SK-N-SH (cell line): ENCODE results near the gene NLGN3. TPM values are rescaled to one million over a fixed set of nuclear protein-coding genes. Genes with fewer than 3 reads are reported as not detected.

Experiments used
- CTCF ChIA-PET: fragments of 300-600, 350-600 bp; formaldehyde crosslinking; extraction: SDS; loops from one replicate; lab custom pipeline; 2021; lab: Yijun Ruan, JAX
- POLR2A ChIA-PET: fragments of 350-600 bp; sonication (Branson Sonifier 250); formaldehyde crosslinking; extraction: SDS; loops from one replicate; lab custom pipeline; 2020; ENCODE audit warnings: antibody characterized with exemption, inconsistent platforms; lab: Yijun Ruan, JAX
- DNase-seq: peaks from one replicate; pipeline ENCODE4 v3.0.0; 2012
- H2AFZ ChIP-seq: fragments of 200-600 bp; sonication (generic); 2 replicates; pipeline ENCODE4 v1.8.1; 2016; ENCODE audit warnings: antibody characterized with exemption, mild to moderate bottlenecking, low read depth
- H3F3A ChIP-seq: fragments of 200-600 bp; sonication (generic); replicated peaks from 2 replicates; pipeline ENCODE3; 2016; ENCODE audit warnings: antibody characterized with exemption, mild to moderate bottlenecking; ENCODE audit not compliant: insufficient read depth
- H3K27ac ChIP-seq, 2 experiments: fragments of 200-500 bp in 1 of 2; fragments of 200-600 bp in 1 of 2; sonication (Bioruptor generic) in 1 of 2; sonication (generic), shearing (Covaris generic) in 1 of 2; 2 replicates each; pipeline versions ENCODE4 v1.5.1 to v1.6.1; 2014 to 2016; ENCODE audit warnings: low read depth in 2 of 2, inconsistent platforms in 1 of 2, low read length in 1 of 2, mild to moderate bottlenecking in 1 of 2, mixed read lengths in 1 of 2
- H3K27me3 ChIP-seq: fragments of 200-600 bp; sonication (generic), shearing (Covaris generic); 2 replicates; pipeline ENCODE4 v1.6.1; 2016; ENCODE audit warnings: mixed run types; ENCODE audit not compliant: insufficient read depth
- H3K36me3 ChIP-seq, 2 experiments: fragments of 200-500 bp in 1 of 2; fragments of 200-600 bp in 1 of 2; sonication (Bioruptor generic) in 1 of 2; sonication (generic) in 1 of 2; replicated peaks in 1 of 2; 2 replicates each; pipeline versions ENCODE3 to v1.5.1; 2014 to 2016; ENCODE audit warnings: low read length in 1 of 2, mild to moderate bottlenecking in 1 of 2; ENCODE audit not compliant: insufficient read depth in 2 of 2, control insufficient read depth in 1 of 2
- H3K4me1 ChIP-seq, 2 experiments: fragments of 200-500 bp in 1 of 2; fragments of 200-600 bp in 1 of 2; sonication (Bioruptor generic) in 1 of 2; sonication (generic), shearing (Covaris generic) in 1 of 2; 2 replicates each; pipeline versions ENCODE4 v1.5.1 to v1.6.1; 2014 to 2016; ENCODE audit warnings: low read depth in 1 of 2, low read length in 1 of 2, mixed run types in 1 of 2; ENCODE audit not compliant: insufficient read depth in 2 of 2, control insufficient read depth in 1 of 2
- H3K4me2 ChIP-seq: fragments of 200-600 bp; sonication (generic), shearing (Covaris generic); 2 replicates; pipeline ENCODE4 v1.6.1; 2017; ENCODE audit warnings: mixed run types
- H3K4me3 ChIP-seq, 2 experiments: fragments of 200-500 bp in 1 of 2; fragments of 200-600 bp in 1 of 2; sonication (Bioruptor generic) in 1 of 2; sonication (generic), shearing (Covaris generic) in 1 of 2; 2 replicates each; pipeline versions ENCODE4 v1.5.1 to v1.8.1; 2014 to 2016; ENCODE audit warnings: low read depth in 2 of 2, inconsistent platforms in 1 of 2, low read length in 1 of 2, mild to moderate bottlenecking in 1 of 2, mixed read lengths in 1 of 2, moderate library complexity in 1 of 2
- H3K79me2 ChIP-seq: fragments of 200-600 bp; sonication (generic); 2 replicates; pipeline ENCODE4 v1.8.1; 2017; ENCODE audit warnings: mild to moderate bottlenecking; ENCODE audit not compliant: insufficient read depth
- H3K9ac ChIP-seq: fragments of 200-600 bp; sonication (generic); 2 replicates; pipeline ENCODE4 v1.6.1; 2017; ENCODE audit warnings: mixed run types
- H3K9me2 ChIP-seq: fragments of 200-600 bp; sonication (generic); 2 replicates; pipeline ENCODE4 v1.6.1; 2017; ENCODE audit warnings: mixed run types
- H3K9me3 ChIP-seq: fragments of 200-600 bp; sonication (generic); 2 replicates; pipeline ENCODE4 v1.6.1; 2017; ENCODE audit warnings: mixed run types, mild to moderate bottlenecking, moderate library complexity
- H4K20me1 ChIP-seq: fragments of 200-600 bp; sonication (generic); 2 replicates; pipeline ENCODE4 v1.6.1; 2017; ENCODE audit warnings: mild to moderate bottlenecking, mixed run types; ENCODE audit not compliant: insufficient read depth
- CHD2 ChIP-seq: fragments of 150-350 bp; IDR thresholded peaks from 2 replicates; pipeline ENCODE4 v1.6.1; 2018; ENCODE audit warnings: low read length; ENCODE audit not compliant: partially characterized antibody
- ELF1 ChIP-seq: IDR thresholded peaks from 2 replicates; pipeline ENCODE4 v1.4.0; 2012
- EP300 ChIP-seq, 2 experiments: IDR thresholded peaks; 2 replicates each; pipeline versions ENCODE4 v1.4.0 to v1.6.1; 2012; ENCODE audit warnings: borderline replicate concordance in 1 of 2, low read depth in 1 of 2, low read length in 1 of 2
- EZH2phosphoT487 ChIP-seq: fragments of 200-600 bp; sonication (generic); IDR thresholded peaks from 2 replicates; pipeline ENCODE4 v1.6.1; 2017; ENCODE audit warnings: low read depth, mixed run types, mild to moderate bottlenecking, antibody characterized with exemption, moderate library complexity, borderline replicate concordance
- FOXJ3 ChIP-seq: sonication (generic); formaldehyde crosslinking; IDR thresholded peaks from 2 replicates; pipeline ENCODE4 v1.5.1; 2020; ENCODE audit warnings: mild to moderate bottlenecking, missing genetic modification reagents
- MXI1 ChIP-seq: IDR thresholded peaks from 2 replicates; pipeline ENCODE4 v1.6.1; 2012; ENCODE audit warnings: mild to moderate bottlenecking, low read depth, low read length, improper control_type of control experiment
- NFIC ChIP-seq: IDR thresholded peaks from 2 replicates; pipeline ENCODE4 v1.4.0; 2012; ENCODE audit warnings: borderline replicate concordance
- POLR2AphosphoS5 ChIP-seq: IDR thresholded peaks from 2 replicates; pipeline ENCODE4 v1.6.1; 2012; ENCODE audit warnings: low read depth, low read length
- RAD21 ChIP-seq: IDR thresholded peaks from 2 replicates; pipeline ENCODE4 v1.6.1; 2012; ENCODE audit warnings: mild to moderate bottlenecking, low read length
- RFX5 ChIP-seq: IDR thresholded peaks from 2 replicates; pipeline ENCODE4 v1.6.1; 2012; ENCODE audit warnings: mild to moderate bottlenecking, improper control_type of control experiment, low read length
- RXRA ChIP-seq: IDR thresholded peaks from 2 replicates; pipeline ENCODE4 v1.4.0; 2012; ENCODE audit warnings: low read depth, mild to moderate bottlenecking, borderline replicate concordance
- SMC3 ChIP-seq: IDR thresholded peaks from 2 replicates; pipeline ENCODE4 v1.6.1; 2012; ENCODE audit warnings: low read depth, low read length, improper control_type of control experiment
- TAF1 ChIP-seq: IDR thresholded peaks from 2 replicates; pipeline ENCODE4 v1.6.1; 2012; ENCODE audit warnings: low read depth, mild to moderate bottlenecking, low read length, moderate library complexity, borderline replicate concordance
- TCF12 ChIP-seq: IDR thresholded peaks from 2 replicates; pipeline ENCODE4 v1.4.0; 2012
- TEAD4 ChIP-seq: IDR thresholded peaks from 2 replicates; pipeline ENCODE4 v1.4.0; 2012; ENCODE audit warnings: mild to moderate bottlenecking, borderline replicate concordance; ENCODE audit not compliant: insufficient read depth
- YY1 ChIP-seq: IDR thresholded peaks from 2 replicates; pipeline ENCODE4 v1.4.0; 2012; ENCODE audit warnings: low read depth, mild to moderate bottlenecking
- WGBS: methylation state at CpG from one replicate; pipeline ENCODE4 v1.1.6; 2017; ENCODE audit warnings: low lambda C conversion rate; 5-methylcytosine and 5-hydroxymethylcytosine counted together
- polyA plus RNA-seq, 3 experiments: library from polyadenylated mRNA; depleted of rRNA; stranded (reverse); fragments of >200 nt; gene quantifications; 2 replicates each; pipeline ENCODE4 v1.2.3, GENCODE V29; 2012
- TF ChIP-seq, protein P1 (sequence below): IDR thresholded peaks from 2 replicates; pipeline ENCODE4 v1.4.0; 2012; ENCODE audit warnings: low read depth, borderline replicate concordance
- TF ChIP-seq, protein P2 (sequence below): fragments of 150-350 bp; IDR thresholded peaks from 2 replicates; pipeline ENCODE4 v1.6.1; 2017; ENCODE audit warnings: antibody characterized with exemption, low read length, low read depth, borderline replicate concordance
- TF ChIP-seq, protein P3 (sequence below): fragments of 150-350 bp; IDR thresholded peaks from 2 replicates; pipeline ENCODE4 v1.6.1; 2016; ENCODE audit warnings: mild to moderate bottlenecking, low read depth, low read length
- TF ChIP-seq, protein P4 (sequence below): IDR thresholded peaks from 2 replicates; pipeline ENCODE4 v1.4.0; 2012; ENCODE audit warnings: low read depth

Gene NLGN3
- polyA plus RNA-seq, 1 of the 3 experiments (the other 2 are of a cell fraction), result 5.3 TPM

DNA sequence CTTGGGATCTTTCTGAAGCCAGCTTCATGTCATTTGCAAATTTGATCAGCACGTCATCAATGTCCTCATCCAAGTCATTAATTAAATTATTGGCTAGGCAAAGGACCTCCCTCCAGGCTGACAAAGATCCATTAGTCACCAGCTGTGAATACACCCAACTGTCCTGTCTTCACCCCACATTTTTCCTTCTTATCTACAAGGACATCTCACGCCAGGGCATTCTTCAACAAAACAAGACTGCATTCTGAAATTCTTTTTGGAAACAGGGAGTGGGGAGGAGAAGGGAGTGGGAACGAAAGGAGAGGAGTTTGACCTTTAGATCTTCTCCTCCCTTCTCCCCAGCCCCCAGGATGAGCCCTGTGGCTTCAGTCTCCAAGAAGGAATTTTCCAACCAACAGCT is 32.7 kb downstream of the NLGN3 start:
- H3K4me2 ChIP-seq, result no peak overlapping the region
- peaks cover 0 to 3% of the 10 kb centered on the region in 2 experiments; a peak in 1 of 4 replicates for H3K4me1 ChIP-seq
- H3K79me2 ChIP-seq, result no peaks in the 10 kb centered on the region
- CTCF ChIA-PET, result interaction anchor here (1.8 to 4.1 kb wide), 4 partner anchors 46 to 403 kb away, joined by 4 to 17 read pairs (median 6); no protein-coding TSS in a partner anchor
- no peak overlapping the region for H3K4me3 ChIP-seq
- no peaks in the 10 kb centered on the region for H3K9me2 ChIP-seq
- H2AFZ ChIP-seq, result no peak overlapping the region
- TF ChIP-seq TCF12 (no peak), RXRA (no peak), NFIC (no peak), EZH2phosphoT487 (no peak), MXI1 (no peak), POLR2AphosphoS5 (no peak), EP300 (IDR thresholded peaks at IDR 0.05; ENCODE audit: borderline replicate concordance in 1 of 2, low read depth in 1 of 2, low read length in 1 of 2) (no peak), TEAD4 (no peak), CHD2 (no peak), SMC3 (no peak), RAD21 (no peak), YY1 (no peak)
- TF ChIP-seq, protein P1, sequence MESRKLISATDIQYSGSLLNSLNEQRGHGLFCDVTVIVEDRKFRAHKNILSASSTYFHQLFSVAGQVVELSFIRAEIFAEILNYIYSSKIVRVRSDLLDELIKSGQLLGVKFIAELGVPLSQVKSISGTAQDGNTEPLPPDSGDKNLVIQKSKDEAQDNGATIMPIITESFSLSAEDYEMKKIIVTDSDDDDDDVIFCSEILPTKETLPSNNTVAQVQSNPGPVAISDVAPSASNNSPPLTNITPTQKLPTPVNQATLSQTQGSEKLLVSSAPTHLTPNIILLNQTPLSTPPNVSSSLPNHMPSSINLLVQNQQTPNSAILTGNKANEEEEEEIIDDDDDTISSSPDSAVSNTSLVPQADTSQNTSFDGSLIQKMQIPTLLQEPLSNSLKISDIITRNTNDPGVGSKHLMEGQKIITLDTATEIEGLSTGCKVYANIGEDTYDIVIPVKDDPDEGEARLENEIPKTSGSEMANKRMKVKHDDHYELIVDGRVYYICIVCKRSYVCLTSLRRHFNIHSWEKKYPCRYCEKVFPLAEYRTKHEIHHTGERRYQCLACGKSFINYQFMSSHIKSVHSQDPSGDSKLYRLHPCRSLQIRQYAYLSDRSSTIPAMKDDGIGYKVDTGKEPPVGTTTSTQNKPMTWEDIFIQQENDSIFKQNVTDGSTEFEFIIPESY, result no peak
- TF ChIP-seq, all 33 proteins: peak for 0
- peaks cover 6% of the 10 kb centered on the region for H3F3A ChIP-seq
- no peaks in the 10 kb centered on the region for H3K36me3 ChIP-seq
- H3K27me3 ChIP-seq, result no peaks in the 10 kb centered on the region
- POLR2A ChIA-PET, result no interaction called here
- no peak overlapping the region for H3K9ac ChIP-seq
- H3K9me3 ChIP-seq, result no peaks in the 10 kb centered on the region
- 29% methylated on average over 3 of the region's 3 CpGs for WGBS
- no peak overlapping the region for H3K27ac ChIP-seq
- H4K20me1 ChIP-seq, result no peaks in the 10 kb centered on the region
- no peak for DNase-seq

DNA sequence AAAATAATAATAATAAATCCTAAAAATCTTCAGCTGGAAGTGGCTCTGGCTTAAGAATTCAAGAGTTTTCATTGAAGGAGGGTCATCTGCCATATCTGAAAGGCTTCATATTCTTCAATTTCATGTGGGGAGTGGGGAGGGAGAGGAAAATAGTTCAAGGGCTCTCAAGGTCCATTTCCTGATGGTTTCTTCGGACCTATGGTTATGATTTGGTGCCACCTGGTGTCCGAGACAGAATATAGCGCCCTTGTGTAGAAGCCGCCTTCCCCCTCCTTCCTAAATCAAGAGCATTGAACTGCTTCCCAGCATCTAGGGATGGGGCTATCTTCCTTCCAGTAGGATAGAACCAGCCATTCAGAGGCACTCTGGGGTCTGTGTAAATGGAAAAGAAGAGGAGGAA is 34.3 kb downstream of the NLGN3 start:
- POLR2A ChIA-PET, result interaction anchor here (0.6 kb wide), 1 partner anchor 111 kb away, joined by 4 read pairs; the partner anchor contains the start of gene SNX12
- H3K27ac ChIP-seq, result no peak overlapping the region
- CTCF ChIA-PET, result interaction anchor here (0.6 to 4.1 kb wide), 14 partner anchors 8 to 410 kb away, joined by 3 to 17 read pairs (median 4); no protein-coding TSS in a partner anchor
- H2AFZ ChIP-seq, result no peak overlapping the region
- DNase-seq, result peak; percentile 65
- peaks cover 6% of the 10 kb centered on the region for H3F3A ChIP-seq
- no peak overlapping the region for H3K9ac ChIP-seq
- no peaks in the 10 kb centered on the region for H4K20me1 ChIP-seq
- no peak overlapping the region for H3K4me2 ChIP-seq
- no peak overlapping the region for H3K4me3 ChIP-seq
- no peaks in the 10 kb centered on the region for H3K9me2 ChIP-seq
- no peaks in the 10 kb centered on the region; the same call in 1 of the 2 replicates for H3K27me3 ChIP-seq
- peaks cover 0 to 6% of the 10 kb centered on the region in 2 experiments; a peak in 1 of 4 replicates for H3K4me1 ChIP-seq
- no peaks in the 10 kb centered on the region for H3K36me3 ChIP-seq
- 0% methylated on average over 4 of the region's 4 CpGs for WGBS
- no peaks in the 10 kb centered on the region for H3K9me3 ChIP-seq
- H3K79me2 ChIP-seq, result no peaks in the 10 kb centered on the region
- TF ChIP-seq RXRA (no peak), TAF1 (no peak), ELF1 (no peak), RFX5 (no peak), EZH2phosphoT487 (no peak), CHD2 (peak; percentile 22), FOXJ3 (no peak), YY1 (no peak)
- TF ChIP-seq, protein P1, result no peak
- TF ChIP-seq, protein P2, sequence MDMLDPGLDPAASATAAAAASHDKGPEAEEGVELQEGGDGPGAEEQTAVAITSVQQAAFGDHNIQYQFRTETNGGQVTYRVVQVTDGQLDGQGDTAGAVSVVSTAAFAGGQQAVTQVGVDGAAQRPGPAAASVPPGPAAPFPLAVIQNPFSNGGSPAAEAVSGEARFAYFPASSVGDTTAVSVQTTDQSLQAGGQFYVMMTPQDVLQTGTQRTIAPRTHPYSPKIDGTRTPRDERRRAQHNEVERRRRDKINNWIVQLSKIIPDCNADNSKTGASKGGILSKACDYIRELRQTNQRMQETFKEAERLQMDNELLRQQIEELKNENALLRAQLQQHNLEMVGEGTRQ, result no peak
- TF ChIP-seq, protein P3, sequence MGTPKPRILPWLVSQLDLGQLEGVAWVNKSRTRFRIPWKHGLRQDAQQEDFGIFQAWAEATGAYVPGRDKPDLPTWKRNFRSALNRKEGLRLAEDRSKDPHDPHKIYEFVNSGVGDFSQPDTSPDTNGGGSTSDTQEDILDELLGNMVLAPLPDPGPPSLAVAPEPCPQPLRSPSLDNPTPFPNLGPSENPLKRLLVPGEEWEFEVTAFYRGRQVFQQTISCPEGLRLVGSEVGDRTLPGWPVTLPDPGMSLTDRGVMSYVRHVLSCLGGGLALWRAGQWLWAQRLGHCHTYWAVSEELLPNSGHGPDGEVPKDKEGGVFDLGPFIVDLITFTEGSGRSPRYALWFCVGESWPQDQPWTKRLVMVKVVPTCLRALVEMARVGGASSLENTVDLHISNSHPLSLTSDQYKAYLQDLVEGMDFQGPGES, result no peak
- TF ChIP-seq, protein P4, sequence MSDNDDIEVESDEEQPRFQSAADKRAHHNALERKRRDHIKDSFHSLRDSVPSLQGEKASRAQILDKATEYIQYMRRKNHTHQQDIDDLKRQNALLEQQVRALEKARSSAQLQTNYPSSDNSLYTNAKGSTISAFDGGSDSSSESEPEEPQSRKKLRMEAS, result no peak
